NOMO-1 treated with dmso at 0.1 percent for 144 hours (cell line): ENCODE results near the gene IGFBP1.
"Not testable (repeated sequence)": the region's sequence is repeated elsewhere in the genome, so short reads cannot be mapped to it uniquely, and the experiment has no call there.

Source experiments
- DNase-seq: peaks from one replicate; lab custom pipeline; 2025; ENCODE audit not compliant: unreplicated experiment; lab: John Stamatoyannopoulos, UW

The IGFBP1 gene

DNA sequence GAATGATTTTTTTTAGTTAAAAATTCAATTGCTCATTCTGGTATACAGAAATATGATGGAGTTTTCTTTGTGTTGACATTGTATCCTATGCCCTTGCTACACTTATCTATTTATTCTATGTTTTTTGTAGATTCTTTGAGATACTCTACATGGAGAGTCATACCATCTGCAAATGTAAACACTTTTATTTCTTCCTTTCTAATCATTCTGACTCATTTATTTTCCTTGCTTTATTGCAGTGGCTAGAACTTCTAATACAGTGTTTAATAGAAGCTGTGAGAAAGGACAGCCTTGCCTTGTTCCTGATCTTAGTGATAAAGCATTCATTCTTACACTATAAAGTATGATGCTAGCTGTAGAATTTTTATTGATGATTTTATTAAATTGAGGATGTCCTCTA, 42.7 kb downstream of the IGFBP1 start:
- DNase-seq, result no peak

DNA sequence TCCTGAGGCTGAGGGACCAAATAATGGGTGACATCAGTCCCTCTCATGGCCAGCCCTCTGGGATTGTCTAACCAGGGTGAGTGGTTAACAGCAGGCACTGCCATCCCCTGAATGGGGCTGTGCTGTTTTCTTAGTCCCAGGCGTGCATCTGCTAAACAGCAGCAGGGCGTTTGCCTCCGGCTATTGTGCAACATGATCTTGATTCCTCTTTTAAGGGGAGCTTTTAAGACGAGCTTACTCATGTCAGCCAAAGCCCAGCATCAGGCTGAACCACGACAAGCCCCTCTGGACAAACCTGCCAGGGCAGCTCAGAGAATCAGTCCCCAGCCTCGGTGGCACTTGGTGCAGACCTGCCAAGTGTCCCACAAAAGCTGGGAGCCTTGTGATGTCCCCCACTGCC, 49.0 kb downstream of the IGFBP1 start:
- peak; percentile 59 for DNase-seq

DNA sequence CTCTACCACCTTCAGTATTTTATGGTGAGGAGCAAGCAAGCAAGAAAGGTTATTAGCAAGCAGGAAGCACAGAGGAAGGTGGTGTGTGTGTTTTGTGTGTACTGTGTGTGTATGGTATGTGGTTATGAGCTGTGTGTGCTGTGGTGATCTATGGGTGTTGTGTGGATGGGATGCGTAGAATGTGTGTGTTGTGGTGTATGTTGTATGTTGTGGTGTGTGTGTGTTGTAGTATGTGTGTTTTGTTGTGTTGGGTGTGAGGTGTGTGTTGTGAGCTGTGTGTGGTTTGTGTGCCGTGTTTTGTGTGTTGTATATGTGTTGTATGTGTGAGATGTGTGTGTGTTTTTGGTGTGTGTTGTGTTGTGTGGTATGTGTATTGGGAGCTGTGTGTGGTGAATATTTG, 49.6 kb downstream of the IGFBP1 start:
- DNase-seq, result no peak

DNA sequence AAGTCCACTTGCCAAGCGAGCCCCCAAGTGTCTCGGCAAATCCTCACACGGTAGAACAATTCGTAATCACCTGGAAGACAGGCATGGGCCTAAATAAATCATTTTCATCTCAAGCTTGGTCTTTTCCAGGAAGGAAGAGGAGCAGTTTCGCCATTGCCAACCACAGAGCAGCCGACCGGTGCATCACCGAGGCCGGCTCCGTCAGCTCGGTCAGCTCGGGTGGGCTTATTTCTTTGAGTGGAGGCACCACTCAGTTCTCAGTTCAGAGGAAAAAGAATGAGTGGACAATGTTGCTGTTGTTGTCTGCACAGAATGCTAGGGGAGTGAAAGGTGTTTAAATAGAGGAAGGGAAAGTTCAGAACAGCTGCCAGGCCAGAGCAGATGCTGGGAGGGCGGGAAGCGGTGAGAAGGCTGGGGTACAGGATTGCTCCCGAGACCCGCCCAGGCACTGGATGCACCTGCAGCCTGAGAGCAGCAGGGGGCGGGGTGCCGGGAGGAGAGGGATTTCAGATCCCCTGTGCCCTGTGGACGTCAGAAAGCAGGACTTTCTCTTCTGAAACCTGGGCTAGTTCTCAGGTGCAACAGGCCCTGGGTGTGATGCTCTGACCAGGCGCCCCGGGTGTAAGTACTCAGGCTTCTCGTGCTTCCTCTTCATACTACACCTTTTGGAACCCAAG, 50.5 kb downstream of the IGFBP1 start:
- DNase-seq, result no peak

DNA sequence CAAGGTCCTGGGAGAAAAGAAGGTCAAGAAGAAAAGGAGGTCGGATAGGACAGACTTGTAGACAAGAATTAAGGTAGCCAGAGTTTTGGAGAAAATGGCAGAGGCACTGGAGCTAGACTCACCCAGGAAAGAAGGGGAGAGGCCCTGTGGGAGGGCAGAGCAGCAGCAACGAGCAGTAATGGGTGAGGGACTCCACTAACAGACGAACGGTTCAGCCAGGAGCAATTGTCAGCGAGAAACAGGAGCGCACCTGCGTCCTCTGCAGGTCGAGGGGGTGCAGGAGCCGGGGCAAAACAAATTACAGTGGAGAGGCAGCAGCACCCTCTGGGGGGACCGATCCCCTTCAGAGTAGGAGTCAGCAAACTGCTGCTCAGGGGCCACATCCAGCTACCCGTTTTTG, 51.3 kb downstream of the IGFBP1 start:
- DNase-seq, result no peak

DNA sequence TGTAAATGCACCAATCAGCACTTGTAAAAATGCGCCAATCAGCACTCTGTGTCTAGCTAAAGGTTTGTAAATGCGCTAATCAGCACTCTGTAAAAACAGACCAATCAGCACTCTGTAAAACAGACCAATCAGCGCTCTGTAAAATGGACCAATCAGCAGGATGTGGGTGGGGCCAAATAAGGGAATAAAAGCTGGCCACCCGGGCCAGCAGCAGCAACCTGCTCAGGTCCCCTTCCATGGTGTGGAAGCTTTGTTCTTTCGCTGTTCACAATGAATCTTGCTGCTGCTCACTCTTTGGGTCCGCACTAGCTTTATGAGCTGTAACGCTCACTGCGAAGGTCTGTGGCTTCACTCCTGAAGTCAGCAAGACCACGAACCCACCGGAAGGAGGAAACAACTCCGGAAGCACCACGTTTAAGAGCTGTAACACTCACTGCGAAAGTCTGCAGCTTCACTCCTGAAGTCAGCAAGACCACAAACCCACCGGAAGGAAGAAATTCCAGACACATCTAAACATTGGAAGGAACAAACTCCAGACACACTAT, 52.0 kb downstream of the IGFBP1 start:
- DNase-seq, result not testable (repeated sequence)

DNA sequence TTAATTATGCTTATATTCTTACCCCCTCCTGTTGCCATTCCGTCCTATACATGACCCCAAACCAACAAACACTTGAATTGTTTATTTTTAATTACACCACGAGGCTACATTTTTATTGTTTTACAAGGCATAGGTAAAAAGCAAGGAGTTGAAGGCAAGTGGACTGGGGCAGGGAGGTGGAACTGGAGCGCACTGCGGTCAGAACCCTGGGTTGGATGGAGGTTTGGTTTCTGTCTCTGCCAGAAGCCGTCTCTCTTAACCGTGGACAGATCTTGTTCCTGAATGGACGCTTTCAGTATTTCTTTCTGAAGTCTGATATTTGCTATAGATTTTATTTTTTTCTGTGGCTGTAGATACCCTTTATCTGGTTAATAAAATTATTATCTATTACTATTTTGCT, 52.7 kb downstream of the IGFBP1 start:
- no peak for DNase-seq
